CD4-positive, alpha-beta memory T cell (primary cell): ENCODE measurements around the gene EDEM3. TPM values are rescaled to one million over a fixed set of nuclear protein-coding genes. Genes with fewer than 3 reads are reported as not detected.

ENCODE experiments used
- CTCF ChIA-PET: fragments of 350-600 bp; sonication (Branson Sonifier 250); formaldehyde crosslinking; loops from one replicate; lab custom pipeline; 2021; ENCODE audit warnings: inconsistent platforms; ENCODE audit not compliant: partially characterized antibody; lab: Charles Lee
- POLR2A ChIA-PET: fragments of 350-600 bp; sonication (Branson Sonifier 250); formaldehyde crosslinking; loops from one replicate; lab custom pipeline; 2021; ENCODE audit not compliant: partially characterized antibody; lab: Charles Lee
- DNase-seq, 5 donors: peaks; one replicate each; pipeline versions ENCODE4 v3.0.0 to v3.0.0-alpha.2; 2020 to 2022; ENCODE audit warnings: mixed read lengths in 1 of 5
- H3K27ac ChIP-seq: one replicate; pipeline ENCODE4 v1.7.0; 2013; ENCODE audit warnings: low read depth, low read length
- H3K27me3 ChIP-seq: 2 replicates; pipeline ENCODE4 v1.7.0; 2013; ENCODE audit warnings: mild to moderate bottlenecking, low read length, moderate library complexity; ENCODE audit not compliant: insufficient read depth
- H3K36me3 ChIP-seq: 2 replicates; pipeline ENCODE4 v1.7.0; 2013; ENCODE audit warnings: mild to moderate bottlenecking, low read length, moderate library complexity; ENCODE audit not compliant: insufficient read depth
- H3K4me1 ChIP-seq: 2 replicates; pipeline ENCODE4 v1.7.0; 2013; ENCODE audit warnings: mild to moderate bottlenecking, low read length, moderate library complexity; ENCODE audit not compliant: insufficient read depth
- H3K4me3 ChIP-seq, 2 donors: one replicate each; pipeline ENCODE4 v1.7.0; 2013; ENCODE audit warnings: low read length in 2 of 2, mild to moderate bottlenecking in 1 of 2
- H3K9me3 ChIP-seq, 2 donors: one replicate each; pipeline ENCODE4 v1.7.0; 2013; ENCODE audit warnings: low read length in 2 of 2, control low read depth in 1 of 2; ENCODE audit not compliant: control insufficient read depth in 1 of 2
- H3K27ac Mint-ChIP-seq, 7 donors: one replicate each; pipeline ENCODE4 v1.8.0; 2020 to 2021; ENCODE audit warnings: mixed read lengths in 7 of 7, mild to moderate bottlenecking in 6 of 7, inconsistent platforms in 3 of 7, moderate library complexity in 3 of 7
- H3K27me3 Mint-ChIP-seq, 2 donors: one replicate each; pipeline ENCODE4 v1.8.0; 2020 to 2021; ENCODE audit warnings: mixed read lengths in 2 of 2
- H3K36me3 Mint-ChIP-seq, 2 donors: one replicate each; pipeline ENCODE4 v1.8.0; 2020 to 2021; ENCODE audit warnings: mixed read lengths in 2 of 2, inconsistent platforms in 1 of 2, mild to moderate bottlenecking in 1 of 2
- H3K4me1 Mint-ChIP-seq, 4 donors: one replicate each; pipeline ENCODE4 v1.8.0; 2020 to 2021; ENCODE audit warnings: mixed read lengths in 4 of 4, mild to moderate bottlenecking in 1 of 4
- H3K4me3 Mint-ChIP-seq, 8 donors: one replicate each; pipeline ENCODE4 v1.8.0; 2020 to 2021; ENCODE audit warnings: mixed read lengths in 8 of 8, mild to moderate bottlenecking in 7 of 8, moderate library complexity in 6 of 8, inconsistent platforms in 3 of 8
- H3K9me3 Mint-ChIP-seq, 8 donors: one replicate each; pipeline ENCODE4 v1.8.0; 2020 to 2021; ENCODE audit warnings: mixed read lengths in 8 of 8, mild to moderate bottlenecking in 5 of 8, inconsistent platforms in 3 of 8, moderate library complexity in 1 of 8
- intact Hi-C: fragments of 100-400 bp; cut with micrococcal nuclease; formaldehyde crosslinking; loops from one replicate; pipeline ENCODE4 v1.15.1; 2023
- polyA plus RNA-seq, 2 donors: library from polyadenylated mRNA; unstranded; fragments of 300-500 nt; fragmentation: Illumina TruSeq; gene quantifications; one replicate each; pipeline ENCODE4 v1.2.3, GENCODE V29; 2021
- total RNA-seq, 2 experiments: library from RNA; stranded (reverse); gene quantifications; one replicate each; pipeline ENCODE4 v1.2.3, GENCODE V29; 2021

EDEM3 gene
- total and polyA plus RNA-seq, 4 experiments from 2014 or later: 8.5 to 61.7 (median 36.1) TPM

- no peak overlapping the region for H3K4me3 ChIP-seq
- CTCF ChIA-PET: no interaction called here
Measured at GRCh38 chr1:184672013-184672726, 82.5 kb downstream of the EDEM3 start.

DNA sequence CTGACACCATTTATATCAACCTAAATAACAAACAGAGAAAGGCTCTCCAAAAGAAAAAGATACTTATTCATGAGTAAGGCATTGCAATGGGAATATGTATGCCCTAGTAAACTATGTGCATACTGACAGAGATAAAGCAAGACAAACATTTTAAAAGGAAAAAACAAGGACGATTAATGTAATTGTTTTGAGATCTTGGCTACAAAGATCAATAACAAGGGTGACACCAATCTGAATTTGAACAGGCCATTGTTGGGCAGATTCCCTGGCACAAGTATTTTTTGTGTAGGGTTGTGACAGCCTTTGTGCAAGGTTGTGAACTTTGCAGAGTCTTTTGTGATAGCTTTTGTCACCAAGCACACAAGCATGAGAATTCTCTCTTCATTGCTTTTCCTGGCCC lies 85.3 kb downstream of the EDEM3 start:
- intact Hi-C loops: no loop called here
- H3K9me3 Mint-ChIP-seq: no peaks in the 10 kb centered on the region
- H3K9me3 ChIP-seq: no peaks in the 10 kb centered on the region
- H3K27ac ChIP-seq: no peak overlapping the region
- no peak overlapping the region for H3K4me3 ChIP-seq
- H3K27ac Mint-ChIP-seq: no peak overlapping the region
- H3K4me3 Mint-ChIP-seq: no peak overlapping the region
- no peaks in the 10 kb centered on the region for H3K36me3 ChIP-seq
- ChIA-PET POLR2A (interaction anchor here (0.6 kb wide), 1 partner anchor 1004 kb away, joined by 3 read pairs; no protein-coding TSS in a partner anchor), CTCF (no interaction called here)
- peaks cover 22 to 28% of the 10 kb centered on the region in 2 donors for H3K27me3 Mint-ChIP-seq
- H3K4me1 ChIP-seq: peaks cover under 1% of the 10 kb centered on the region
- H3K4me1 Mint-ChIP-seq: peaks cover 0 to 2% (median 0%) of the 10 kb centered on the region in 4 donors
- H3K27me3 ChIP-seq: peaks cover 10% of the 10 kb centered on the region
- H3K36me3 Mint-ChIP-seq: no peaks in the 10 kb centered on the region
- no peak for DNase-seq

More at GRCh38 chr1:184672013-184672726, 82.5 kb downstream of the EDEM3 start:
- Mint-ChIP-seq H3K9me3 (peaks cover 0 to 3% (median 0%) of the 10 kb centered on the region in 8 donors), H3K36me3 (no peaks in the 10 kb centered on the region), H3K27ac (no peak overlapping the region), H3K4me3 (no peak overlapping the region), H3K4me1 (no peaks in the 10 kb centered on the region), H3K27me3 (peaks cover 27 to 32% of the 10 kb centered on the region in 2 donors)
- POLR2A ChIA-PET: no interaction called here
- H3K4me1 ChIP-seq: no peaks in the 10 kb centered on the region
- H3K27ac ChIP-seq: no peak overlapping the region
- no peak for DNase-seq
- H3K36me3 ChIP-seq: no peaks in the 10 kb centered on the region
- intact Hi-C loops: no loop called here
- no peaks in the 10 kb centered on the region for H3K9me3 ChIP-seq
- H3K27me3 ChIP-seq: peaks cover 8% of the 10 kb centered on the region

- Histone ChIP-seq H3K4me1 (peaks cover 7% of the 10 kb centered on the region), H3K27ac (no peak overlapping the region), H3K4me3 (no peak overlapping the region), H3K9me3 (no peaks in the 10 kb centered on the region), H3K27me3 (peaks cover 5% of the 10 kb centered on the region), H3K36me3 (no peaks in the 10 kb centered on the region)
- no peak for DNase-seq
- H3K36me3 Mint-ChIP-seq: no peaks in the 10 kb centered on the region
- no peak overlapping the region for H3K27ac Mint-ChIP-seq
- intact Hi-C loops: no loop called here
- POLR2A ChIA-PET: no interaction called here
- no peak overlapping the region for H3K4me3 Mint-ChIP-seq
- CTCF ChIA-PET: no interaction called here
- H3K9me3 Mint-ChIP-seq: peaks cover 0 to 1% (median 0%) of the 10 kb centered on the region in 8 donors
- peaks cover 5 to 9% of the 10 kb centered on the region in 2 donors for H3K27me3 Mint-ChIP-seq
- H3K4me1 Mint-ChIP-seq: peaks cover 5 to 11% (median 6%) of the 10 kb centered on the region in 4 donors
Measured at GRCh38 chr1:184665360-184665759, 89.3 kb downstream of the EDEM3 start.

DNA sequence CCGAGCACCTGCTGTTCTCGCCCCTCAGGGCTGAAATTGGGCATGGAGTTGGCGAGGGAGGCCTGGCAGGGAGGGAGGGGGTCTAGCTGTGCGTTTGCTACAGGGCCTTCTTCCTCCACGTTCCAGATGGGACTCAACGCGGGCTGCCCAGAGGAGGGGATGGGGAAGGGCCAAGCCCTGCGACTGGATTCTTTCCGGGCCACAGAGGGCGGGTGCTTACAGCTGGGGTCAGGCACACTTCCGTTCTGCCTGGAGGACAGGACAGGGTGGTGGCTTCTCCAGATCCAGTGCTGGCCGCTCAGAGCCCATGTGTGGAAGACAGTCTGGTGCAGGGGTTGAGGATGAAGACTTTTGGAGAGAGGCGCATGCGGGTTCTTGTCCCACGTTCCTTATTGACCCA lies 90.0 kb downstream of the EDEM3 start:
- Mint-ChIP-seq H3K4me1 (peaks cover 5 to 11% (median 6%) of the 10 kb centered on the region in 4 donors), H3K4me3 (no peak overlapping the region), H3K27me3 (peaks cover 5 to 9% of the 10 kb centered on the region in 2 donors), H3K27ac (no peak overlapping the region), H3K36me3 (no peaks in the 10 kb centered on the region), H3K9me3 (peaks cover 0 to 1% (median 0%) of the 10 kb centered on the region in 8 donors)
- Histone ChIP-seq H3K9me3 (no peaks in the 10 kb centered on the region), H3K27me3 (peaks cover 5% of the 10 kb centered on the region), H3K4me1 (peaks cover 7% of the 10 kb centered on the region), H3K27ac (no peak overlapping the region), H3K4me3 (no peak overlapping the region), H3K36me3 (no peaks in the 10 kb centered on the region)
- ChIA-PET POLR2A (no interaction called here), CTCF (interaction anchor here (1.2 to 1.5 kb wide), 2 partner anchors 9 to 589 kb away, joined by 4 to 6 read pairs; no protein-coding TSS in a partner anchor)
- DNase-seq: no peak
- intact Hi-C loops: no loop called here

GRCh38 chr1:184664042-184664660 lies 90.5 kb downstream of the EDEM3 start:
- peak overlapping the region in 5 of 8 donors; percentile 3 to 65 (median 50) for H3K4me3 Mint-ChIP-seq
- peaks cover 5 to 11% (median 6%) of the 10 kb centered on the region in 4 donors for H3K4me1 Mint-ChIP-seq
- intact Hi-C loops: no loop called here

GRCh38 chr1:184661801-184662200 lies 92.9 kb downstream of the EDEM3 start:
- intact Hi-C loops: no loop called here
- peaks cover under 1 to 9% of the 10 kb centered on the region in 2 donors for H3K27me3 Mint-ChIP-seq
- no peak overlapping the region for H3K27ac Mint-ChIP-seq
- H3K4me1 Mint-ChIP-seq: peaks cover 5 to 11% (median 6%) of the 10 kb centered on the region in 4 donors
- no peak overlapping the region for H3K27ac ChIP-seq
- POLR2A ChIA-PET: no interaction called here
- H3K36me3 ChIP-seq: no peaks in the 10 kb centered on the region
- no peaks in the 10 kb centered on the region for H3K9me3 ChIP-seq
- H3K4me3 Mint-ChIP-seq: no peak overlapping the region
- H3K4me3 ChIP-seq: no peak overlapping the region
- H3K36me3 Mint-ChIP-seq: no peaks in the 10 kb centered on the region
- CTCF ChIA-PET: no interaction called here
- DNase-seq: no peak
- H3K4me1 ChIP-seq: peaks cover 7% of the 10 kb centered on the region
- H3K9me3 Mint-ChIP-seq: peaks cover 0 to 1% (median 0%) of the 10 kb centered on the region in 8 donors
- peaks cover 5% of the 10 kb centered on the region for H3K27me3 ChIP-seq

More at GRCh38 chr1:184664042-184664660, 90.5 kb downstream of the EDEM3 start:
- CTCF ChIA-PET: interaction anchor here (0.8 to 1.5 kb wide), 3 partner anchors 8 to 588 kb away, joined by 3 to 6 read pairs (median 4); no protein-coding TSS in a partner anchor
- DNase-seq: peak in 2 of 5 donors; percentile 7 to 10
- Mint-ChIP-seq H3K9me3 (peaks cover 0 to 1% (median 0%) of the 10 kb centered on the region in 8 donors), H3K27ac (peak overlapping the region in 2 of 7 donors; percentile 8 to 43), H3K27me3 (peaks cover 2 to 9% of the 10 kb centered on the region in 2 donors), H3K36me3 (no peaks in the 10 kb centered on the region)
- no peak overlapping the region for H3K27ac ChIP-seq
- POLR2A ChIA-PET: no interaction called here
- no peaks in the 10 kb centered on the region for H3K9me3 ChIP-seq
- H3K4me1 ChIP-seq: peaks cover 7% of the 10 kb centered on the region
- no peaks in the 10 kb centered on the region for H3K36me3 ChIP-seq
- H3K4me3 ChIP-seq: no peak overlapping the region
- peaks cover 5% of the 10 kb centered on the region for H3K27me3 ChIP-seq
